ENCODE results near the gene IGF2. TPM values are rescaled to one million over a fixed set of nuclear protein-coding genes. Genes with fewer than 3 reads are reported as not detected.

The IGF2 gene
- polyA plus RNA-seq, 1 donor (not counting 4 experiments of a cell fraction or from before 2014, with no cell fraction given): not detected

- no peak overlapping the region for H3K4me2 ChIP-seq (ENCODE audit: control insufficient read depth, extremely low read depth, insufficient read depth, low read depth, low read length)
- H2AFZ ChIP-seq (ENCODE audit: control insufficient read depth, low read length): no peak overlapping the region
- FAIRE-seq: peak; percentile 53
Measured at GRCh38 chr11:2156416-2157182, 17.4 kb upstream of the IGF2 start.

GRCh38 chr11:2155511-2155910, 16.3 kb upstream of the IGF2 start:
- Histone ChIP-seq H4K20me1 (ENCODE audit: control insufficient read depth, extremely low read depth, insufficient read depth, low read length) (peaks cover 3% of the 10 kb centered on the region), H3K9me1 (ENCODE audit: control insufficient read depth, extremely low read depth, insufficient read depth, low read length) (no peaks in the 10 kb centered on the region), H3K4me3 (ENCODE audit: control insufficient read depth in 2 of 3, extremely low read depth in 1 of 3, insufficient read depth in 2 of 3, low read depth in 1 of 3, low read length in 3 of 3) (no peak overlapping the region), H3K79me2 (ENCODE audit: control insufficient read depth, insufficient read depth, low read length) (no peaks in the 10 kb centered on the region), H3K4me2 (ENCODE audit: control insufficient read depth, extremely low read depth, insufficient read depth, low read depth, low read length) (no peak overlapping the region), H3K9me3 (ENCODE audit: control insufficient read depth, low read depth, low read length) (no peaks in the 10 kb centered on the region), H3K27ac (ENCODE audit: control insufficient read depth, insufficient read depth, low read length) (no peak overlapping the region), H3K4me1 (ENCODE audit: control insufficient read depth, extremely low read depth, insufficient read depth, low read length) (peaks cover 5% of the 10 kb centered on the region), H3K36me3 (ENCODE audit: control insufficient read depth in 2 of 2, extremely low read depth in 1 of 2, insufficient read depth in 2 of 2, low read length in 2 of 2) (no peaks in the 10 kb centered on the region), H2AFZ (ENCODE audit: control insufficient read depth, low read length) (no peak overlapping the region), H3K9ac (ENCODE audit: control insufficient read depth, extremely low read depth, insufficient read depth, low read length) (no peak overlapping the region), H3K27me3 (ENCODE audit: control insufficient read depth, extremely low read depth, insufficient read depth, low read length) (peaks cover 12% of the 10 kb centered on the region)
- no peak for DNase-seq (ENCODE audit: low read depth, low spot score)
- no peak for FAIRE-seq
- no peak for TF ChIP-seq EZH2 (IDR thresholded peaks at IDR 0.05; ENCODE audit: low read length)
- dilution Hi-C loops (cut with MboI; ENCODE audit: extremely low pct_ligation_motif_present, low sequenced_read_pairs): no loop called here

More at GRCh38 chr11:2156416-2157182, 17.4 kb upstream of the IGF2 start:
- no peaks in the 10 kb centered on the region for H3K79me2 ChIP-seq (ENCODE audit: control insufficient read depth, insufficient read depth, low read length)
- dilution Hi-C loops (cut with MboI; ENCODE audit: extremely low pct_ligation_motif_present, low sequenced_read_pairs): no loop called here
- peaks cover 1% of the 10 kb centered on the region for H4K20me1 ChIP-seq (ENCODE audit: control insufficient read depth, extremely low read depth, insufficient read depth, low read length)
- peaks cover 3% of the 10 kb centered on the region for H3K4me1 ChIP-seq (ENCODE audit: control insufficient read depth, extremely low read depth, insufficient read depth, low read length)
- peak; percentile 79 to 98 (median 92) for TF ChIP-seq CTCF (optimal IDR thresholded peaks at IDR 0.05 in 1 of 3, IDR thresholded peaks at IDR 0.05 in 1 of 3, conservative IDR thresholded peaks at IDR 0.05 in 1 of 3; ENCODE audit: extremely low read depth in 1 of 3, insufficient read depth in 2 of 3, low read length in 3 of 3)
- TF ChIP-seq EZH2 (IDR thresholded peaks at IDR 0.05; ENCODE audit: low read length): no peak
- H3K27me3 ChIP-seq (ENCODE audit: control insufficient read depth, extremely low read depth, insufficient read depth, low read length): peaks cover 4% of the 10 kb centered on the region
- H3K4me3 ChIP-seq (ENCODE audit: control insufficient read depth in 2 of 3, extremely low read depth in 1 of 3, insufficient read depth in 2 of 3, low read depth in 1 of 3, low read length in 3 of 3): no peak overlapping the region
- H3K27ac ChIP-seq (ENCODE audit: control insufficient read depth, insufficient read depth, low read length): no peak overlapping the region
- DNase-seq (ENCODE audit: low read depth, low spot score): no peak
- no peak overlapping the region for H3K9ac ChIP-seq (ENCODE audit: control insufficient read depth, extremely low read depth, insufficient read depth, low read length)
- H3K9me3 ChIP-seq (ENCODE audit: control insufficient read depth, low read depth, low read length): no peaks in the 10 kb centered on the region
- H3K9me1 ChIP-seq (ENCODE audit: control insufficient read depth, extremely low read depth, insufficient read depth, low read length): no peaks in the 10 kb centered on the region
- H3K36me3 ChIP-seq (ENCODE audit: control insufficient read depth in 2 of 2, extremely low read depth in 1 of 2, insufficient read depth in 2 of 2, low read length in 2 of 2): no peaks in the 10 kb centered on the region
